Measurements from ENCODE around the gene FUCA2.

The FUCA2 gene

GRCh38 chr6:143510991-143511891 is at the start of gene FUCA2:
Gene FUCA2, minus strand, starts transcription at chr6:143511720. Its CDS starts 86 bp downstream, at chr6:143511634.
- peak; percentile 18 to 50 (median 27) for DNase-seq (ENCODE audit: low read depth in 3 of 3, low spot score in 1 of 3)

- no peak for DNase-seq (ENCODE audit: low read depth in 3 of 3, low spot score in 1 of 3)
These were observed 49.7 kb upstream of the FUCA2 start for GRCh38 chr6:143561105-143561704.

DNA sequence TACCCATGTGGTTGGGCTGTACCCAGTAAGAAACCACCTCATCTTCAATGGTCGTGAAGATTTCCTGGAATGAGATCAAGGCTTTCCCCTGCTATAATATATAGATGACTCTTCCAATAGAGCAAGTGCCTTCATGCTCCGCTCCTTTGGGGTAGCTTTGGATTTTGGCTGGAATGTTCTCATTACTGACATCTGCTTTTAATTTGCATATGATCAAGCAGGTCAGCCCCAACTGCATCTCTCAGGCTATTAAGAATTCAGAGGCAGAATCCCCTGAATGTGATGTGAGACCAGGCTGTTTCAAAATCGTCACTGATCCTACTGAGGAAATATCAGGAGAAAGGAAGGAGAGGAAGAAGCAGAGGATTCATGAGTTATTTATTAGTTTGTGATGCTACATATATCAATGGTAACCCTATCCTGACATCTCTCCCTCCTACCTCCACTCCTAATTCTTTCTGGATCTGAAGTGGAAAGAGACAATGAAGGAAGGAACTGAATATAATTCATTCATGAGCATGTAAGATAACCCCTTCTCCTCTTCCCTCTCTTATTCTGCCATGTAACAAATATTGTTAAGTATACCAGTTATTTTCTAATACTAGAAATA is 47.6 kb upstream of the FUCA2 start:
- no peak for DNase-seq (ENCODE audit: low read depth in 3 of 3, low spot score in 1 of 3)

GRCh38 chr6:143556529-143556928 is 45.0 kb upstream of the FUCA2 start:
- no peak for DNase-seq (ENCODE audit: low read depth in 3 of 3, low spot score in 1 of 3)

DNA sequence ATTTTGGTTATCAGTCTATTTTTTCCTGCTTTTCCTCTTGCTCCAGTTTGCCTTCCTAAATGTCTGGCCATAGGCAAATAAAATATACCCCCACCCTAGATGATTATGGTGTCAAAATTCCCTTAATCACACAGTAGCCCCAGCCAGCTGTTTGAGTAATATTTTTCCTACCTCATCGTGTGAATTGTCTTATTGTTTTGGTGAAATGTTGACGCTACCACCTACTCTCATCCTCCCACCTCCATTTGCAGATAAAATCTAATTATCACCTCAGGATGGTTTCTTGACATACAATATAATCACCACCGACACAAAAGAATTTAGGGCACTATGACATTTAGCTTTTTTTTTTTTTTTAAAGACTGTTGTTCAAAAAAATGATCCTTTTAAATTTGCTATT is 44.1 kb upstream of the FUCA2 start:
- no peak for DNase-seq (ENCODE audit: low read depth in 3 of 3, low spot score in 1 of 3)

DNA sequence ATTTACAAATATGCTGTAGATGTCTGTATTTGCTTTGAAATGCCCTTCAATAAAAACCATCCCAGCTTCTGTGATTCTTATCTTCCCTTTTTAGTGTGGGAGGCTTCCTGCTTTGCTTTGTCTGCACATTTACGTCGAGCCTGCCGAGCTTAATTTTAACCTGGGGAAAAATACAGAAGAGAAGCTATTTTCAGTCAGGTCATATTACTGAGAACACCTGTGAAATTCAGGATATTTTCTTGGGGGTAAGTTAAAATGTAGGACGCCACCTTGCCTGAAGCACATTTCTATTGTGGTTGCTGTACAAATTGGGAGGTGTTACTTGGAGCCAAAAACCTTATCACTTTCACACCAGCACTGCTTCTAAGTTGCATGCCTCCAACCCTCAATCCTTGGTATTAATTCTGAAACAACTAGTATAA is 43.6 kb upstream of the FUCA2 start:
- no peak for DNase-seq (ENCODE audit: low read depth in 3 of 3, low spot score in 1 of 3)

- no peak for DNase-seq (ENCODE audit: low read depth in 3 of 3, low spot score in 1 of 3)
These were observed 41.8 kb upstream of the FUCA2 start for GRCh38 chr6:143553337-143553736.

- no peak for DNase-seq (ENCODE audit: low read depth in 3 of 3, low spot score in 1 of 3)
These were observed 38.4 kb upstream of the FUCA2 start for GRCh38 chr6:143549949-143550268.

DNA sequence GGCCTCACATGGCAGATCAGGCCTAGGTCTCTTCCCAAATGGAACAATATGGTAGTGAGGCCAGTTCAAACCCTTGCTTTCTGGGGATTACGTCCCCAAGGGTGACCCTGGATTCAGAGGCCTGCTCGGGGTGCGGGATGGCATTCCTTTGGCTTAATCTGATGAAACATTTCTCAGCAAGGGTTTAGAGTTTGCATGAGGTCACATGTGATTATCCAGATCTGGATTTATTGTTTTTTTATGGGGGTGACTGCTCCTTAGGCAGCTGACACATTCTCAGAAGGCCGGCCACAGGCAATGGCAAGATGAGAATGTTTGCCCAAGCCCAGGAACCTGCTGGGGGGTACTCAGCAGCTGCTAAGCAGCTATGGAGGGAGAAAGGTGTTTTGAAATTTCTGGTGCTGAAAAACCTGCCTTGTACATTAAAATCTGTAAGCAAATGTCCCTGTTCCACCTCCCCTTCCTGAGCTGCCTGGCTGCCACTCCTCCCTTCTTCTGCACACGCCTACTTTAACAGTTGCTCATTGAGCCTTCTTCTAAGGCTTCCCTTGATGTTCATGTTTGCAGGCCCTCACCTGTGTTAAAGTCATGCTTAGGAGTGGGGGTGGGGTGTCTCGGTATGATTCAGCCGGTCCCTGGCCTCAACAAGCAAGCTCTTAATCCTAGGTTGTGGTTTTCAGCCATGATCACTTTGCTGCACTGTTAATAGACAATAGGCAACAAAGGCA is 37.9 kb upstream of the FUCA2 start:
- DNase-seq (ENCODE audit: low read depth in 3 of 3, low spot score in 1 of 3) = peak in 1 of 3 donors; percentile 28

GRCh38 chr6:143546599-143546998 is 35.1 kb upstream of the FUCA2 start:
- DNase-seq (ENCODE audit: low read depth in 3 of 3, low spot score in 1 of 3) = no peak

DNA sequence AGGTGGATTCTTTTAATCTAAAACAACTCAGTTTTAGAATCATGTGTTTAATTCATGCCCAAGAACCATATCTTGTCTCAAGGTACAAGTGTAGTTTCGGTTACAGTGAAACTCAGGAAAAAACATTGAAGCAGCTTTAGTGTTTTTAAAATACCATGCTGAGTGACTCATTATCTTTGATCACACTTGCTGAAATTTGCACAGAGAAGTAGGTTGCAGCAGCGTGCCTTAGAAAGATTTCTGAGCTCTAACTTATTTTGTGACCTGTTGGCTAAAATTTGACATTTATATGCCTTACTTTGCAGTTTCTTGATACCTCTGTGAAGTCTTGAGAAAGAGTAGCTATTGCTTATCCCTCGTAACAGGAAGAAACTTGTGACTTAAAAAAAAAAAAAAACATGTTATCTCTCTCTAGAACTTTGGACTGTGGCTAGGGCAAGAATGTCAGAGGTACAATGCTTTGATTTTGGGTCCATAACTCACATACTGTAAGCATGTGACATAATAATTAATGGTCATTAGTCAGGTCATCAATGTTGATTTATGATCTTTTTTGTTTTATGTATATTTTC is 34.5 kb upstream of the FUCA2 start:
- no peak for DNase-seq (ENCODE audit: low read depth in 3 of 3, low spot score in 1 of 3)

GRCh38 chr6:143545165-143545564 is 33.6 kb upstream of the FUCA2 start:
- DNase-seq (ENCODE audit: low read depth in 3 of 3, low spot score in 1 of 3) = no peak

- DNase-seq (ENCODE audit: low read depth in 3 of 3, low spot score in 1 of 3) = no peak
These were observed 32.6 kb upstream of the FUCA2 start for GRCh38 chr6:143544011-143544696.

DNA sequence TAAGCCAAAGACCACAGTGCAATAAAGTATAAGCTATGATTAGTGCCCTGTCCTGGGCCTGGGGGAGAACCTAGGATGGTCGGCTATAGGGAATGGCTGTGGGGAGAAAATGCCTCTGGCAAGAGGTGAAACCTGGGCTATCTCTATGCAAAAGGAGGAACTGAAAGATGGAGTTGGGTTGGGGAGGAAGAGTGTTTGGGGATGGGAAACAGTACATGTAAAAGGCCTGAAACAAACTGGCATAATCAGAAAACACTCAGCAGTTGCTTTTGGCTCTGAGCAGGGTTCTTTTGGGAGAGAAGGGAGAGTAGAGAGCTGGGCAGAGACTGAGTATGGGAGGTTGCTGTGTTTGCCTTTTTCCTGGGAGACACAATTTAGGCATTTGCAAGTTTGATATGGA is 31.9 kb upstream of the FUCA2 start:
- DNase-seq (ENCODE audit: low read depth in 3 of 3, low spot score in 1 of 3) = no peak

GRCh38 chr6:143542888-143543287 is 31.4 kb upstream of the FUCA2 start:
- no peak for DNase-seq (ENCODE audit: low read depth in 3 of 3, low spot score in 1 of 3)

DNA sequence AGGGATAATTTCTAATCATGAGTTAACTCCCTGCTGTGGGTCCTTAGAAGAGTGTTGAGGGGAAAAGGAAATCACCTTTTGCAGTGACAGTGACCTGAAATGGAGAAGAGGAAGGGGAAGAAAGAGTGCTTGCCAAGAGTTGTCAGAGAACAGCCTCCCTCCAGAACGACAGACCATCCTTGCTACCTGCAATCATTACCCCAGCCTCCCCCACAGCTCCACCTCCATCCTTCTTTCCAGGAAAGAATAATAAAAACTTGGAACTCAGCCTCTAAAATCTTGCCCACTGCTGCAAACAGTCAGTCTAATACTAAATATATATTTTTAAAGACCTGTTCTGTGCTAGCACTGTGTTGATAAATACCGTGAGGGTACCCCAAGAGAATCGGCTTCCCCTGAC is 28.7 kb upstream of the FUCA2 start:
- DNase-seq (ENCODE audit: low read depth in 3 of 3, low spot score in 1 of 3) = no peak

GRCh38 chr6:143539734-143540133 is 28.2 kb upstream of the FUCA2 start:
- no peak for DNase-seq (ENCODE audit: low read depth in 3 of 3, low spot score in 1 of 3)

DNA sequence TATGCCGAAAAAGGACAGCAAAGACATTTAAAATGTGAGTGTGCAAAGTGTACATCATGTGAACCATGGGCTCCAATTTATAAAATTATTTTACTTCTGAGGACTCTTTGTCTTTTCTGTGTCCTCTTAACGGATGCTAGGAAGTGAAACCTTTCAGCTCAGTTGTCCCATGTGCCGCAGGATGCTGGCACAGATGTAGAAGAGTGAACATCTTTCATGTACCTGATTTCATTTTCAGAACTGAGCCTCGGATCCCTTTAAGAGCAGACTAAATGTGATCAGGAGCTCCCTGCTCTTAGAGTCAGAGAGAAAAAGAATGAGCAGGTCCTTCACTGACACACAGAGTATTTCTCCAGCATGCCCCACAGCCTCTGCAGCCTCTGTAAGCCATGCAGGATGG is 27.6 kb upstream of the FUCA2 start:
- DNase-seq (ENCODE audit: low read depth in 3 of 3, low spot score in 1 of 3) = no peak

DNA sequence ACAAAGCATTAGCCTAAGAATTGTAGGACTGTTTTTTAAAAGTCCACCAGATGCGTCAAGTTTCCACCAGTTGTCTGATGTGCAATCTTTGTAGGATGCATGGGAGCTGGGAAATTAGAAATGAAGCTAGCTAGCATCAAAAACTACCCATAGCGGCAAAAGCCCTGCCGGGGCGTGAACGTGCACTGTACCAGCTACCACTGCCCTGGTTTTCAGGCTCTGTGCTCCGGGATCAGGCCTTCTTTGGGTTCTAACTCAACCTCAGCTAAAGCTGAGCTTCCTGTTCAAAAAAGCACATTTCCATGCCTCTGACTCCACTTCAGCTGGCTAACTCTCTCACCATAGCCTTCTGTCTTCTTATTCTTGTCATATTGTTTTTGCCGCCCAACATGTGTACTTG is 26.9 kb upstream of the FUCA2 start:
- no peak for DNase-seq (ENCODE audit: low read depth in 3 of 3, low spot score in 1 of 3)

- peak in 2 of 3 donors; percentile 22 to 43 for DNase-seq (ENCODE audit: low read depth in 3 of 3, low spot score in 1 of 3)
These were observed 25.6 kb upstream of the FUCA2 start for GRCh38 chr6:143536866-143537691.
